GM12878 (cell line): ENCODE data around the gene CCBE1. TPM values are rescaled to one million over a fixed set of nuclear protein-coding genes. Genes with fewer than 3 reads are reported as not detected.

Experiments used
- ATAC-seq: fragments of 200-7000 bp; cut with Tn5 transposase; 3 replicates; pipeline ENCODE4 v1.9.1; 2020; ENCODE audit warnings: mild to moderate bottlenecking, moderate library complexity
- BruUV-seq: library from RNA; stranded (reverse); fragments of 400-500 nt; replicated peaks from 2 replicates; lab custom pipeline; 2021; lab: Mats Ljungman, UMichigan
- CTCF ChIA-PET: fragments of 300-600 bp; sonication (Branson Sonifier 250); formaldehyde crosslinking; extraction: SDS; loops from one replicate; lab custom pipeline; 2021; ENCODE audit warnings: inconsistent platforms; lab: Yijun Ruan, JAX
- POLR2A ChIA-PET: fragments of 350-600 bp; formaldehyde crosslinking; extraction: SDS; loops from one replicate; lab custom pipeline; 2021; ENCODE audit warnings: inconsistent platforms; lab: Charles Lee
- RAD21 ChIA-PET: fragments of 300-600 bp; sonication (Branson Sonifier 250); formaldehyde crosslinking; loops from one replicate; lab custom pipeline; 2023; ENCODE audit warnings: antibody characterized with exemption; ENCODE audit not compliant: unreplicated experiment; lab: Charles Lee
- SMC1A ChIA-PET: fragments of 300-600 bp; sonication (Branson Sonifier 250); formaldehyde crosslinking; loops from one replicate; lab custom pipeline; 2023; ENCODE audit not compliant: unreplicated experiment, uncharacterized antibody; lab: Charles Lee
- DNase-seq: peaks from one replicate; pipeline ENCODE4 v3.0.0-alpha.2; 2011; ENCODE audit warnings: low read depth, low spot score
- FAIRE-seq: peaks from 3 replicates; lab custom pipeline; 2011; peaks lifted over from hg19 to GRCh38; lab: Jason Lieb, UNC
- H2AFZ ChIP-seq: 2 replicates; pipeline ENCODE4 v1.6.0; 2011; ENCODE audit warnings: low read depth, low read length, control low read depth; ENCODE audit not compliant: control insufficient read depth
- H3K27ac ChIP-seq: 2 replicates; pipeline ENCODE4 v1.5.1; 2011; ENCODE audit warnings: control low read depth; ENCODE audit not compliant: control insufficient read depth, insufficient read depth
- H3K27me3 ChIP-seq, 2 experiments: replicated peaks in 1 of 2; 2 replicates each; pipeline versions ENCODE4 v1.6.0 to v1.6.1; 2011; ENCODE audit warnings: low read length in 1 of 2; ENCODE audit not compliant: control insufficient read depth in 2 of 2, insufficient read depth in 2 of 2
- H3K36me3 ChIP-seq, 2 experiments: 2 replicates each; pipeline ENCODE4 v1.5.1; 2011; ENCODE audit warnings: low read length in 1 of 2; ENCODE audit not compliant: control insufficient read depth in 2 of 2, insufficient read depth in 2 of 2
- H3K4me1 ChIP-seq: 2 replicates; pipeline ENCODE4 v1.6.1; 2011; ENCODE audit warnings: mild to moderate bottlenecking, low read length, moderate library complexity, mixed read lengths; ENCODE audit not compliant: control insufficient read depth, insufficient read depth
- H3K4me2 ChIP-seq: 2 replicates; pipeline ENCODE4 v1.6.0; 2011; ENCODE audit warnings: control low read depth; ENCODE audit not compliant: control insufficient read depth, insufficient read depth
- H3K4me3 ChIP-seq: fragments of 200-600 bp; sonication (generic); 2 replicates; pipeline ENCODE4 v1.5.1; 2016
- H3K79me2 ChIP-seq: 2 replicates; pipeline ENCODE4 v1.6.0; 2011; ENCODE audit warnings: low read length; ENCODE audit not compliant: control insufficient read depth, insufficient read depth
- H3K9ac ChIP-seq: 2 replicates; pipeline ENCODE4 v1.8.0; 2011; ENCODE audit warnings: low read length, control low read depth, mixed read lengths; ENCODE audit not compliant: control insufficient read depth, insufficient read depth
- H3K9me3 ChIP-seq: replicated peaks from 3 replicates; pipeline ENCODE4 v1.5.1; 2011; ENCODE audit warnings: mild to moderate bottlenecking, low read length; ENCODE audit not compliant: control insufficient read depth, insufficient read depth
- H4K20me1 ChIP-seq: 2 replicates; pipeline ENCODE4 v1.6.0; 2011; ENCODE audit not compliant: control insufficient read depth, insufficient read depth
- E2F8 ChIP-seq: fragments of 450-650 bp; IDR thresholded peaks from 2 replicates; pipeline ENCODE4 v1.6.1; 2018; ENCODE audit warnings: mild to moderate bottlenecking, low read depth, moderate library complexity; ENCODE audit not compliant: partially characterized antibody
- IRF4 ChIP-seq: IDR thresholded peaks from 2 replicates; pipeline ENCODE4 v1.6.1; 2011; ENCODE audit warnings: low read depth, low read length
- JUNB ChIP-seq: IDR thresholded peaks from 2 replicates; pipeline ENCODE4 v1.6.1; 2016; ENCODE audit warnings: antibody characterized with exemption, mild to moderate bottlenecking
- NBN ChIP-seq: fragments of 450-650 bp; IDR thresholded peaks from 2 replicates; pipeline ENCODE4 v1.6.1; 2016
- NFYA ChIP-seq: IDR thresholded peaks from 2 replicates; pipeline ENCODE4 v1.6.1; 2011; ENCODE audit warnings: low read depth, mild to moderate bottlenecking, low read length, improper control_type of control experiment, borderline replicate concordance
- NRF1 ChIP-seq: conservative IDR thresholded peaks from 2 replicates; pipeline ENCODE4 v1.6.1; 2011; ENCODE audit warnings: mild to moderate bottlenecking, low read depth, low read length, improper control_type of control experiment
- RFX5 ChIP-seq: IDR thresholded peaks from 2 replicates; pipeline ENCODE4 v1.6.1; 2011; ENCODE audit warnings: low read depth, low read length, improper control_type of control experiment
- SMAD5 ChIP-seq: IDR thresholded peaks from 2 replicates; pipeline ENCODE4 v1.6.1; 2016; ENCODE audit warnings: antibody characterized with exemption, low read depth
- SPI1 ChIP-seq: IDR thresholded peaks from 2 replicates; pipeline ENCODE4 v1.6.1; 2011; ENCODE audit warnings: low read depth, mild to moderate bottlenecking, low read length, moderate library complexity, borderline replicate concordance; ENCODE audit not compliant: insufficient read depth
- SUPT20H ChIP-seq: IDR thresholded peaks from 2 replicates; pipeline ENCODE4 v1.6.1; 2011; ENCODE audit warnings: low read depth, mild to moderate bottlenecking, low read length, moderate library complexity, borderline replicate concordance; ENCODE audit not compliant: control insufficient read depth
- YY1 ChIP-seq: IDR thresholded peaks from 2 replicates; pipeline ENCODE4 v1.6.1; 2011; ENCODE audit warnings: low read depth, mild to moderate bottlenecking, low read length
- WGBS: methylation state at CpG from one replicate; pipeline ENCODE4 v1.1.6; 2016; ENCODE audit warnings: low lambda C conversion rate; ENCODE audit not compliant: insufficient replicate concordance, insufficient coverage; ENCODE audit errors: missing lambda C conversion rate; 5-methylcytosine and 5-hydroxymethylcytosine counted together
- in situ Hi-C: fragments of 300-500 bp; cut with MboI; formaldehyde crosslinking; loops from 9 replicates; pipeline ENCODE4 v1.14.3; 2018; ENCODE audit warnings: mixed read lengths
- intact Hi-C: fragments of 100-400 bp; cut with micrococcal nuclease; formaldehyde crosslinking; loops from one replicate; pipeline ENCODE4 v1.14.2; 2022; ENCODE audit not compliant: unreplicated experiment
- polyA plus RNA-seq, 11 experiments: library from polyadenylated mRNA; depleted of rRNA in 4 of 11; unstranded in 6 of 11; stranded (reverse) in 5 of 11; fragments of >200 nt; fragmentation: Nextera tagmentation in 4 of 11; fragmentation: Illumina TruSeq in 1 of 11; extraction: Ambion mirVana in 4 of 11; extraction: Trizol in 1 of 11; gene quantifications; 1 replicate in 1 of 11; 2 replicates in 10 of 11; pipeline versions ENCODE4 v1.2.1 to v1.2.3, GENCODE V29; 2011 to 2016; ENCODE audit warnings: inconsistent platforms in 2 of 11, missing spikeins in 2 of 11, low read depth in 1 of 11
- total RNA-seq, 4 experiments: library from RNA; depleted of rRNA in 3 of 4; stranded (reverse); fragments of >200 nt in 3 of 4; fragmentation: Illumina TruSeq in 1 of 4; extraction: Trizol in 1 of 4; gene quantifications; 2 replicates each; pipeline versions ENCODE4 v1.2.1 to v1.2.3, GENCODE V29; 2013 to 2021
- TF ChIP-seq, protein P1 (sequence below): IDR thresholded peaks from 2 replicates; pipeline ENCODE4 v1.6.1; 2012; ENCODE audit warnings: mild to moderate bottlenecking, low read depth, low read length

The CCBE1 gene
- total and polyA plus RNA-seq, 10 of the 15 experiments (the other 5 are each of a cell fraction or from before 2014, with no cell fraction given): 0.03 to 0.49 (median 0.04) TPM; not detected in 7

DNA sequence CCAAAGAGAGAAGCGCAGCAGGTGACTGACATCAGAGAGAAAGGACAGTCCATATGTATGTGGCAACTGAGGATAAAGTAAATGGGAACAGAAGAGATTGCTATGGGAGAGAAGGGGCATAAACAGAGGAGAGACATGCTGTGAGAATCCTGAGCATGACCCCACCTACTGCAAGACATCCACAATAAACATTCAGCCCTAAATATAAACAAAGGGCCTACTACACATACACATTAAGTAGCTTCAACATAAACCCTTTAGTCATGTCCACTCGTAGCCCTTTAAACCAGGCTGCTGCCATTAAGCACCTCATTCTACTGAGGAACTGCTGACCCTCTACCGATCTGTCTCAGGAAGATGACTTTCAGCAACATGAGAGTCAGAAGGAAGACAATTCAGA, 32.9 kb downstream of the CCBE1 start:
- no peak overlapping the region for H3K4me2 ChIP-seq
- DNase-seq (no peak), FAIRE-seq (no peak), ATAC-seq (no peak)
- POLR2A ChIA-PET: no interaction called here
- no peak overlapping the region for H3K9ac ChIP-seq
- TF ChIP-seq NFYA (no peak), SUPT20H (no peak), NBN (no peak), IRF4 (no peak)
- no peak overlapping the region for H2AFZ ChIP-seq
- RAD21 ChIA-PET: no interaction called here
- no peaks in the 10 kb centered on the region for H3K36me3 ChIP-seq
- H4K20me1 ChIP-seq: no peaks in the 10 kb centered on the region
- H3K4me1 ChIP-seq: no peaks in the 10 kb centered on the region
- BruUV-seq: no TSS peak
- intact Hi-C loops: no loop called here
- H3K4me3 ChIP-seq: no peak overlapping the region
- no peaks in the 10 kb centered on the region for H3K79me2 ChIP-seq
- CTCF ChIA-PET: interaction anchor here (0.7 to 1.2 kb wide), 3 partner anchors 12 to 33 kb away, joined by 3 read pairs; partner anchors contain the start of gene CCBE1
- no peaks in the 10 kb centered on the region for H3K9me3 ChIP-seq
- in situ Hi-C loops: no loop called here
- no peak overlapping the region for H3K27ac ChIP-seq
- 32% methylated on average over 3 of the region's 3 CpGs for WGBS
- peaks cover 4 to 7% of the 10 kb centered on the region in 2 experiments; a peak in 3 of 4 replicates for H3K27me3 ChIP-seq
- SMC1A ChIA-PET: no interaction called here

GRCh38 chr18:59663096-59663495, 34.1 kb downstream of the CCBE1 start:
- ChIA-PET CTCF (no interaction called here), POLR2A (no interaction called here), SMC1A (no interaction called here), RAD21 (no interaction called here)
- Histone ChIP-seq H3K36me3 (no peaks in the 10 kb centered on the region), H3K4me1 (no peaks in the 10 kb centered on the region), H3K27ac (no peak overlapping the region), H3K27me3 (peaks cover 4 to 7% of the 10 kb centered on the region in 2 experiments; a peak in 3 of 4 replicates), H3K4me3 (no peak overlapping the region), H2AFZ (no peak overlapping the region), H3K4me2 (no peak overlapping the region), H3K9me3 (no peaks in the 10 kb centered on the region), H4K20me1 (no peaks in the 10 kb centered on the region), H3K9ac (no peak overlapping the region), H3K79me2 (no peaks in the 10 kb centered on the region)
- ATAC-seq: no peak
- FAIRE-seq: no peak
- DNase-seq: no peak
- in situ Hi-C loops: no loop called here
- intact Hi-C loops: no loop called here
- WGBS: 95% methylated on average over 1 of the region's 1 CpG
- no TSS peak for BruUV-seq
- TF ChIP-seq YY1 (no peak), RFX5 (no peak), E2F8 (no peak), NRF1 (no peak), SPI1 (no peak), JUNB (no peak), SMAD5 (no peak)
- TF ChIP-seq, protein P1, sequence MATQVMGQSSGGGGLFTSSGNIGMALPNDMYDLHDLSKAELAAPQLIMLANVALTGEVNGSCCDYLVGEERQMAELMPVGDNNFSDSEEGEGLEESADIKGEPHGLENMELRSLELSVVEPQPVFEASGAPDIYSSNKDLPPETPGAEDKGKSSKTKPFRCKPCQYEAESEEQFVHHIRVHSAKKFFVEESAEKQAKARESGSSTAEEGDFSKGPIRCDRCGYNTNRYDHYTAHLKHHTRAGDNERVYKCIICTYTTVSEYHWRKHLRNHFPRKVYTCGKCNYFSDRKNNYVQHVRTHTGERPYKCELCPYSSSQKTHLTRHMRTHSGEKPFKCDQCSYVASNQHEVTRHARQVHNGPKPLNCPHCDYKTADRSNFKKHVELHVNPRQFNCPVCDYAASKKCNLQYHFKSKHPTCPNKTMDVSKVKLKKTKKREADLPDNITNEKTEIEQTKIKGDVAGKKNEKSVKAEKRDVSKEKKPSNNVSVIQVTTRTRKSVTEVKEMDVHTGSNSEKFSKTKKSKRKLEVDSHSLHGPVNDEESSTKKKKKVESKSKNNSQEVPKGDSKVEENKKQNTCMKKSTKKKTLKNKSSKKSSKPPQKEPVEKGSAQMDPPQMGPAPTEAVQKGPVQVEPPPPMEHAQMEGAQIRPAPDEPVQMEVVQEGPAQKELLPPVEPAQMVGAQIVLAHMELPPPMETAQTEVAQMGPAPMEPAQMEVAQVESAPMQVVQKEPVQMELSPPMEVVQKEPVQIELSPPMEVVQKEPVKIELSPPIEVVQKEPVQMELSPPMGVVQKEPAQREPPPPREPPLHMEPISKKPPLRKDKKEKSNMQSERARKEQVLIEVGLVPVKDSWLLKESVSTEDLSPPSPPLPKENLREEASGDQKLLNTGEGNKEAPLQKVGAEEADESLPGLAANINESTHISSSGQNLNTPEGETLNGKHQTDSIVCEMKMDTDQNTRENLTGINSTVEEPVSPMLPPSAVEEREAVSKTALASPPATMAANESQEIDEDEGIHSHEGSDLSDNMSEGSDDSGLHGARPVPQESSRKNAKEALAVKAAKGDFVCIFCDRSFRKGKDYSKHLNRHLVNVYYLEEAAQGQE: no peak
